ENCODE data around the gene PLAAT2.

PLAAT2 gene

DNA sequence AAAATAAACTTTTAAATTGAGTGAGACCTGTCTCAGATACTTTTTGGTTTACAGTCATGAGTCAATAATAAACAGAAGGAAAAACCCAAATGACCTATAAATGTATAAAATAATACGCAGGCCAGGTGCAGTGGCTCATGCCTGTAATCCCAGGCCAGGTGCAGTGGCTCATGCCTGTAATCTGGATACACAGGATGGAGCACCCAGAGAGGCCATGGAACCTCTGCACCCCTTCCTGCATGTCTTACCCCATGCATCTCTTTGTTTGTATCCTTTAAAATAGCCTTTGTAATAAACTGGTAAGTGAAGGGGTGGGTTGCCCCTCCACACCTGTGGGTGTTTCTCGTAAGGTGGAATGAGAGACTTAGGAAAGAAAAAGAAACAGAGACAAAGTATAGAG, 35.5 kb downstream of the PLAAT2 start:
- no peak for DNase-seq (ENCODE audit: insufficient read length, low spot score)
- FAIRE-seq = no peak

GRCh38 chr11:63523151-63523550, 40.0 kb downstream of the PLAAT2 start:
- FAIRE-seq = no peak
- DNase-seq (ENCODE audit: insufficient read length, low spot score) = no peak

DNA sequence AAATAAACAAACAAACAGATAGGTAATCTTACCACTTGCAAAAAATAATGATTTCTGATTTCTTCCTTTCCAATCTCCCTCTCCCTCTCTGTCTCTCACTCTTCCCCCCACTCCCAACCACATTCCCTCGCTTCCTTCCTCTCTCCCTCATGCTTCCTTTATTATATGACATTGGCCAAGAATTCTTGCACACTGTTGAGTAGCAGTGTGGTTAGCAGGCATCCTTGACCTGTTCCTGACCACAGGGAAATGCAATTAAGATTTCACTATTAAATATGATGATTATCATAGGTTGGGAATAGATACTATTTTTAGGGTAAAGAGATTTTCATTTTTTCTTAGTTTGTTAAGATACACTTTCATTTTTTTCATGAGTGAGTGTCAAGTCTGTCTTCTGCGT, 41.3 kb downstream of the PLAAT2 start:
- DNase-seq (ENCODE audit: insufficient read length, low spot score) = no peak
- no peak for FAIRE-seq

DNA sequence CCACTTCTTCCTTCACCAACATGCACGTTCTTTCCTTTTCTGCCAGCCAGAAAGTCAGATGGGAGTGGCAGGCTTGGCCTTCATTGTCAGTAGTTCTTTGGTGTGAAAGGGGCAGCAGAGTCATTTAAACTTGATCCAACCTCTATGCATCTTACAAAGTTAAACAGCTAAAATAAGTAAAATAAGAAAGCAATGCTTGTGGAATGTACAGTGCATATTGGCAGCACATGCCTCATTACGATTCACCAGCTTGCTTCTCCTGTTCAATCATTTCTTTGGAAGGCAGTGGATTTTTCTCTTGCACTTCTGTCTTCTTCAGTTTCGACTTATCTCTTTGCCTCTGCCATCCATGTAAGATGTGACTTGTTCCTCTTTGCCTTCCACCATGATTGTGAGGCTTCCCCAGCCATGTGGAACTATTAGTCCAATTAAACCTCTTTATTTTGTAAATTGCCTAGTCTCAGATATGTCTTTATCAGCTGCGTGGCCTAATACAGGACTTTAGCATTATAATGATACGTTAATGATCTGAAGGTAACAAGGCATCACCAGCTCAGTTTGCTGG, 42.5 kb downstream of the PLAAT2 start:
- DNase-seq (ENCODE audit: insufficient read length, low spot score) (no peak), FAIRE-seq (no peak)

- DNase-seq (ENCODE audit: insufficient read length, low spot score) = no peak
- FAIRE-seq = no peak
Observed at GRCh38 chr11:63518548-63518947, 44.6 kb downstream of the PLAAT2 start.

DNA sequence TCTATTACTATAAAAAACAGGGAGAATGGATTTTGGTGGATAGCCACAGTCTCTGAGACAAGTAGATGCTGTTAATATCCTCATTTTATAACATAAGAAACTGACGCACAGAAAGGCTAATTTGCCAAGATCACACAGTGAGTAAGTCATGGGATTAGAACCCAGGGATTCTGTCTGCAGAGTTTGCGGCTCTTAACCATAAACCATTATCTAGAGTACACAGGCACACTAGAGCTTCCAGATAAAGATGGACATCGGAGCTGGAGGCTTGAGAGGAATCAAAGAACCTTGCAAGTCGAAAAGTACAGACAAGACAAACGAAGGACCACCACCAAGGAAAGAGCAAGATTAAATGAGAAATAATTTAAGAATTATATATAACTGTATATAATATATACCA, 46.0 kb downstream of the PLAAT2 start:
- FAIRE-seq (no peak), DNase-seq (ENCODE audit: insufficient read length, low spot score) (no peak)

DNA sequence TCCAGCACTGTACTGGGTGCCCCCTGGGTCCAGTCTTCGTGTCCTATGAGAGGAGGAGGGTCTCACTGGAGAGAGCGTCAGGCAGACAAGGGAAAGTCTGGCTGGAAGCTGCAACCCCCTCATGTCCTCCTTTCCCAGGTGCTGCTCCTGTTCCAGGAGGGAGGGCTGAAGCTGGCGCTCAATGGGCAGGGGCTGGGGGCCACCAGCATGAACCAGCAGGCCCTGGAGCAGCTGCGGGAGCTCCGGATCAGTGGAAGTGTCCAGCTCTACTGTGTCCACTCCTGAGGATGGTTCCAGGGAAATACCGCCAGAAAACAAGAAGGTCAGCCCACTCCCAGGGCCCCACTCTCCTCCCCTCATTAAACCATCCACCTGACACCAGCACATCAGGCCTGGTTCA, 47.1 kb downstream of the PLAAT2 start:
- no peak for FAIRE-seq
- no peak for DNase-seq (ENCODE audit: insufficient read length, low spot score)

DNA sequence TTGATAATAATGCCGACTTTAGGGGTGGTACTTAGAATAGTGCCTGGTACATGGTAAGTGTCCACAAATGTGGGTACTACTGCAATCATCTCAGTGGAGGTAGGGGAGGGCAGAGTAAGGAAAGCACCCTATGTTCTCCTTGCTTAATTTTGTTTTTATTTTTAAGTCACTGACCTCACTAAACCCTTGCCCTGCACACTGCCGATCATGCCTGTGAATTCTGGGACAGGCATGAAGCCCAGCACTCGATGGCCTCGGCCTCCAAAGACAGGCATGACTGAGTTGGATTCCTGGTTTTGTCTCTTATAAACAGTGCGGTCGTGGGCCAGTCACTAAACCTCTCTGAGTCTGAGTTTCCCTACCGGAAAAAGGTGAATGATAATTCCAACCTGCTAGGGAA, 50.4 kb downstream of the PLAAT2 start:
- DNase-seq (ENCODE audit: insufficient read length, low spot score) (no peak), FAIRE-seq (no peak)

DNA sequence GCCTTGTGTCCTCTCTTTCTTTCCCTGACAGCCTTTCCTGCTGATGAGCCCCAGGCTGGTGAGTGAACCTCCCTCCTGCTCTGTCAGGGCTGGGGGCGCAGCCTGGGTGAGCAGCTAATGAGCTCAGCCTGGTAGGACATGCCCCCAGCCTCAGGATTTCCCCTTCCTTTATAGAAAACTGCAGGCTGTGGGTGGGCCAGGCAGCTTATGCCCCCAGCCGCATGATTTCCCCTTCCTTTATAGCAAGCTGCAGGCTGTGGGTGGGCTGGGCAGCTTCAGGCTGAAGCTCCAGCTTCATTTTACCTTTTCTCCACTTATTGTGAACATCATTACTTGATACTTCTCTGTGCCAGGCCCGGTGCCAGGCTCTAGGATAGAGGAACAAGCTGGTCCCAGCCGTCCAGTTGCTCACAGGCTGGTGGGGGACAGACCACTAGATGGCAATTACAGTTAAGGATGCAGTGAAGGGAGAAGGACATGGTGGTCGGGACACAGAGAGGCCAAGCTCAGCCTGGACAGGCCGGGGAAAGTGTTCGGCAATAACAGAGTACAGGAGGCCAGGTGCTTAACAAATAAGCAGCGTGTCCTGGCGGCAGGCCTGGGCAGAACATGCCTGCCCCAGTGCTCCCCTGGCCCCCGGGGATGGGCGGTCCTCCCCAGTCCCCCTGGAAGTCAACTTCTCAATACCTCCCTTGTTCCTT, 52.0 kb downstream of the PLAAT2 start:
- FAIRE-seq (no peak), DNase-seq (ENCODE audit: insufficient read length, low spot score) (no peak)

- DNase-seq (ENCODE audit: insufficient read length, low spot score) (no peak), FAIRE-seq (no peak)
Observed at GRCh38 chr11:63510360-63511047, 52.7 kb downstream of the PLAAT2 start.

DNA sequence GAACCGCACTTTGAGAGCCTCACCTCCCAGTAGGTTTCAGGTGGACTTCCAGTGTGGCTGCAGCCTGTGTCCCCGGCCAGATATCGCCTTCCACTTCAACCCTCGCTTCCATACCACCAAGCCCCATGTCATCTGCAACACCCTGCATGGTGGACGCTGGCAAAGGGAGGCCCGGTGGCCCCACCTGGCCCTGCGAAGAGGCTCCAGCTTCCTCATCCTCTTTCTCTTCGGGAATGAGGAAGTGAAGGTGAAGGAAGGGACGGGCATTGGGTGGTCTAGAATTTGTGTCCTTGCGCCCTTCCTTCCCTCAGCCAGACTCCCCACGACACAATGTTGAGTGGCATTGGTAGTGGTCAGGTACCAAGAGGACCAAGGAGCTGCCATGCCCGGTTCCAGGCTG, 54.4 kb downstream of the PLAAT2 start:
- DNase-seq (ENCODE audit: insufficient read length, low spot score) = no peak
- FAIRE-seq = no peak

DNA sequence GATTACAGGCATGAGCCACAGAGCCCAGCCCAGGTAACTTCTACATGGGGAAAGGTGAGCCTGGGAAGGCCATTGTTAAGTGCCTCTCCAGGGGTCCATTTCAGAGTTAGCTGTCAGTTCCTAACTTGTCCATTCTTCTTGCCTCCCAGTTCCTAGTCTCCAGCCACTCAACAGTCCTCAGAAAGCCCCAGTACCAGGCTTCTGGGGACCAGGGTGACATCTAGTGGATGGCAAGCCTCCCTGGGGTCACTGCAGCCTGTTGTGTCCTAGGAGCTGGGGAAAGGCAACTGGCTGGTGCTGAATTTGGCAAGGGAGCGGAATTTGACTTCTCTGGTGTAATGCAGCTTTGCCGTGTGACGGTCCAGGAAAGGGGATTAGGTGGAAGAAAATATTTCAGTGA, 55.2 kb downstream of the PLAAT2 start:
- no peak for DNase-seq (ENCODE audit: insufficient read length, low spot score)
- FAIRE-seq = no peak

GRCh38 chr11:63507511-63507910, 55.7 kb downstream of the PLAAT2 start:
- no peak for FAIRE-seq
- DNase-seq (ENCODE audit: insufficient read length, low spot score) = no peak

- FAIRE-seq (no peak), DNase-seq (ENCODE audit: insufficient read length, low spot score) (no peak)
Observed at GRCh38 chr11:63506876-63507275, 56.3 kb downstream of the PLAAT2 start.

DNA sequence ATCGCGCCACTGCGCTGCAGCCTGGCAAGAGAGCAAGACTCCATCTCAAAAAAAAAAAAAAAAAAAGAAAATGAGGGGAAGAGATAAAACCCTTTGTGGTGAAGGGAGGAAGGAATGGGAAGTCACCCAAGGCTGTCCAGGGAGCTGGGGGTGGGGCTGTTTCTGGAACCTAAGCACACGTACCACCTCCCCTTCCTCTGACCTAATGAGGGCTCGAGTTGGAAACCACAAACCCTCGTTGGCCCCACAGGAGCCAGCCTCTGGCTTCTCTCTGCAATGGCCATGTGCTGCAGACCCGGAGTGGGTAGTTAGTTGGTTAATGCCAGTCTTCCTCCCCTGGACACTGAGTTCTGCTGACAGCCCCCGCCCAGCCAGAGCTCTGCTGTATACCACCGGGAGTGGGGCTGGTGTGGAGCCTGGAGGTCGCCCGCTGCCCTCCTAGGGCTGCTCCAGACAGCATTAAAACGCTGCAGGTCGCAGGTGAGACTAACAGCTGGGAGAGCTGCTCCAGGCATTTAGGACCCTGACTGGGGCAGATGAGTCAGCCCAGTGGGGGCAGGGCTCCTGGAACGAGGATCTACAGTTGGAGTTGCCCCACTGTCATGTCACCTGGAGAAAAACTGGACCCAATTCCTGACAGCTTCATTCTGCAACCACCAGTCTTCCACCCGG, 57.2 kb downstream of the PLAAT2 start, which contains the start of gene LGALS12:
TSS of gene LGALS12 (plus strand) at position 228 of the 672 bp plus-strand sequence. CDS start at position 603, 375 bp downstream.
- DNase-seq (ENCODE audit: insufficient read length, low spot score) = no peak
- no peak for FAIRE-seq

- FAIRE-seq (no peak), DNase-seq (ENCODE audit: insufficient read length, low spot score) (no peak)
Observed at GRCh38 chr11:63504933-63505586, 58.1 kb downstream of the PLAAT2 start.

DNA sequence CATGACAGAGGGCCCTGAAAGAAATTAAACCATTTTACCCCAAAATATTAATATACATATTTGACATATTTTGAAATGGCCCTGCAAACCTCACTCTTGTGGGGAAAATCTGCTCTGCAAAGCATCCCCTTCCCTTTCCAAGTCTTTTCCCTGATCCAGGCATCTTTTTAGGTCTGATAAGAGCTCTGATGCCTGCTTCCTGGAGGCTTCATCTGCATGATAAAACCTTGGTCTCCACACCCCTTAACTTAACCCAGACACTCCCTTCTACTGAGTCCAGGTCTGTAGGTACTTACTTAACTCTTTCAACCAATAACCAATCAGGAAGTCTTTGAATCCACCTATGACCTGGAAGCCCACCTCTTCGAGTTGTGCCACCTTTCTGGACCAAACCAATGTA, 59.1 kb downstream of the PLAAT2 start:
- DNase-seq (ENCODE audit: insufficient read length, low spot score) (no peak), FAIRE-seq (no peak)

GRCh38 chr11:63503492-63503891, 59.7 kb downstream of the PLAAT2 start:
- DNase-seq (ENCODE audit: insufficient read length, low spot score) (no peak), FAIRE-seq (no peak)

All from HTR-8/SVneo (cell line).